Measurements from ENCODE around the gene CKLF. TPM values are rescaled to one million over a fixed set of nuclear protein-coding genes. Genes with fewer than 3 reads are reported as not detected.

Gene CKLF
- total RNA-seq, 1 donor from 2014 or later = 38.0 TPM

DNA sequence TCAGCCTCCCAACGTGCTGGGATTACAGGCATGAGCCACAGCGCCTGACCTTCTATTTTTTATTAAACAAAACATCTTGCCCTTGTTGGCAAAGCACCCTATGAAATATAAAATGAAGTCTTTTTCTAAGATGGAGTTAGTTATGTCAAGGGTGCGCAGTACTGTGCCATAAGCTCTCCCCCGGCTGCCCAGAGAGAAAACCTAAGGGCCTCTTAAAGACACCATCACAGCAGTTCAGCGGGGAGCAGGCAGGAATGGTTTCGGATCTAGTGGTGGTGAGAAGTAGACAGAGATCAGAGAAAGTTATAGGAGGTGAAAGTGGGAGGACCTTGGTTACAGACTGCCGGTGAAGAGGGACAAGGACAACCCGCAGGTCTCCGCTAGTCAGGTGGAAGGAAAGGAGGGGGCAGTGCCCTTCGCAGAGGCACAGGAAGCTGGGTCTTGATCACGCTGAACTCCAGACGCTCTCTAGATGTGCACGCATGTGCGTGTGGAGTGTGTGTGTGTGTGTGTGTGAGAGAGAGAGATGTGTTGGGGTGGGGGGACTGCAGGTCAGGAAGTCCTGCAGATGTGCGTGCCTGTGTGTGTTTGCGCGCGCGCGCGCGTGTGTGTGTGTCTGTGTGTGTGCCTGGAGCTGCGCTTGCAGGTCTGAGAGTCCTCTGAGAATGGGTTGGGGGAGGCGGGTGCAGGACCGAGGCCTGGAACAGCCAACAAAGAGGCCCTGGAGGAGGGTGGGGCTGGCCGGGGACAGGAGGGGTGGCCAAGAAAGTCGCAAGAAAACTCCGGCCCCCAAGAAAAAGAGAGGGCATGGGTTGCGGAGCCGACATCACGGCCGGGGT, 51.4 kb downstream of the CKLF start:
- H3K27me3 Mint-ChIP-seq (ENCODE audit: unreplicated experiment) = peaks cover 14% of the 10 kb centered on the region
- H3K9me3 Mint-ChIP-seq (ENCODE audit: unreplicated experiment) = no peaks in the 10 kb centered on the region
- peak; percentile 65 for DNase-seq (ENCODE audit: low spot score)
- TF ChIP-seq, protein P1, sequence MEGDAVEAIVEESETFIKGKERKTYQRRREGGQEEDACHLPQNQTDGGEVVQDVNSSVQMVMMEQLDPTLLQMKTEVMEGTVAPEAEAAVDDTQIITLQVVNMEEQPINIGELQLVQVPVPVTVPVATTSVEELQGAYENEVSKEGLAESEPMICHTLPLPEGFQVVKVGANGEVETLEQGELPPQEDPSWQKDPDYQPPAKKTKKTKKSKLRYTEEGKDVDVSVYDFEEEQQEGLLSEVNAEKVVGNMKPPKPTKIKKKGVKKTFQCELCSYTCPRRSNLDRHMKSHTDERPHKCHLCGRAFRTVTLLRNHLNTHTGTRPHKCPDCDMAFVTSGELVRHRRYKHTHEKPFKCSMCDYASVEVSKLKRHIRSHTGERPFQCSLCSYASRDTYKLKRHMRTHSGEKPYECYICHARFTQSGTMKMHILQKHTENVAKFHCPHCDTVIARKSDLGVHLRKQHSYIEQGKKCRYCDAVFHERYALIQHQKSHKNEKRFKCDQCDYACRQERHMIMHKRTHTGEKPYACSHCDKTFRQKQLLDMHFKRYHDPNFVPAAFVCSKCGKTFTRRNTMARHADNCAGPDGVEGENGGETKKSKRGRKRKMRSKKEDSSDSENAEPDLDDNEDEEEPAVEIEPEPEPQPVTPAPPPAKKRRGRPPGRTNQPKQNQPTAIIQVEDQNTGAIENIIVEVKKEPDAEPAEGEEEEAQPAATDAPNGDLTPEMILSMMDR (IDR thresholded peaks at IDR 0.05; ENCODE audit: unreplicated experiment) = no peak
- H3K36me3 Mint-ChIP-seq (ENCODE audit: low read depth, unreplicated experiment) = peaks cover 9% of the 10 kb centered on the region
- H3K4me1 Mint-ChIP-seq (ENCODE audit: unreplicated experiment) = peaks cover 36% of the 10 kb centered on the region
- peak overlapping the region; percentile 84 for H3K27ac Mint-ChIP-seq (ENCODE audit: unreplicated experiment)
- peak overlapping the region; percentile 93 for H3K4me3 Mint-ChIP-seq (ENCODE audit: unreplicated experiment)

DNA sequence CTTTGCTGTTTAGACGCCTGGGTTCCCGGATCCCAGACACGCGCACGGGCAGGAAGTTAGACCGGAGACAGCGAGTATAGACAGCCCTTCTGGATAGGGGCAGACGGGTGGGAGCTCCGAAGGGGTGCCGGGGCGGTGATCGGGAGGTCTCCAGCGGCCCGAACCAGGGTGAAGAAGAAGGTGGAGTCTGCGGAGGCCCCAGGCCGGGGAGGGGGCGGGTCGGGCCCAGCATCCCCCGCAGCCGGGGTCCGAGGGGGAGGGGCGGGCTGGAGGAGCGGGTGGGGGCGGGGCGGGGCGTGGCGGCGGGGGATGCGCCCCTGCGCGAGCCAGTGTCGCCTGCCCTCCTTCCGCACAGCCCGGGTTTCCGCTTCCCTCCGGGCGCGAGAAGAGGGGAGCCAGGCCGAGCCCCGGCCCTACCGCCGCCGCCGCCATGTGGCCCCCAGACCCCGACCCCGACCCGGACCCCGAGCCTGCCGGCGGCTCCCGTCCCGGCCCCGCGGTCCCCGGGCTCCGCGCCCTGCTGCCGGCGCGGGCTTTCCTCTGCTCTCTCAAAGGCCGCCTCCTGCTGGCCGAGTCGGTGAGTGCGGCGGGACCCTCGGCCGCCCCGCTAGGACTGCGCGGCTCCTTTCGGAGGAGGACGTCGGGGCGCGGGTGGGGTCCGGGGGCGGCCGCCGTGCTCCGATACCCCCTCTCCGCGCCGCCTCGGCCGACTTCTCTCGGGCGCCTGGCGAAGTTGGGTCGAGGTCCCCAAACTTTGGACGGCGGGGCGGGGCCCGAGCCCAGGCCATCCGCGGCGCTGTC, 52.2 kb downstream of the CKLF start, which contains the start of gene CMTM3:
CMTM3 (plus strand) TSS at position 329 of the 801 bp plus-strand sequence; CDS start at position 431, 102 bp downstream.
- peaks cover 14% of the 10 kb centered on the region for H3K27me3 Mint-ChIP-seq (ENCODE audit: unreplicated experiment)
- peak; percentile 81 for DNase-seq (ENCODE audit: low spot score)
- H3K4me3 Mint-ChIP-seq (ENCODE audit: unreplicated experiment) = peak within 1 kb of the TSS; percentile 93
- H3K4me1 Mint-ChIP-seq (ENCODE audit: unreplicated experiment) = peaks cover 38% of the 10 kb centered on the region
- no peaks in the 10 kb centered on the region for H3K9me3 Mint-ChIP-seq (ENCODE audit: unreplicated experiment)
- peak within 1 kb of the TSS; percentile 84 for H3K27ac Mint-ChIP-seq (ENCODE audit: unreplicated experiment)
- TF ChIP-seq, protein P1 (IDR thresholded peaks at IDR 0.05; ENCODE audit: unreplicated experiment) = peak; percentile 94
- peaks cover 10% of the 10 kb centered on the region for H3K36me3 Mint-ChIP-seq (ENCODE audit: low read depth, unreplicated experiment)

DNA sequence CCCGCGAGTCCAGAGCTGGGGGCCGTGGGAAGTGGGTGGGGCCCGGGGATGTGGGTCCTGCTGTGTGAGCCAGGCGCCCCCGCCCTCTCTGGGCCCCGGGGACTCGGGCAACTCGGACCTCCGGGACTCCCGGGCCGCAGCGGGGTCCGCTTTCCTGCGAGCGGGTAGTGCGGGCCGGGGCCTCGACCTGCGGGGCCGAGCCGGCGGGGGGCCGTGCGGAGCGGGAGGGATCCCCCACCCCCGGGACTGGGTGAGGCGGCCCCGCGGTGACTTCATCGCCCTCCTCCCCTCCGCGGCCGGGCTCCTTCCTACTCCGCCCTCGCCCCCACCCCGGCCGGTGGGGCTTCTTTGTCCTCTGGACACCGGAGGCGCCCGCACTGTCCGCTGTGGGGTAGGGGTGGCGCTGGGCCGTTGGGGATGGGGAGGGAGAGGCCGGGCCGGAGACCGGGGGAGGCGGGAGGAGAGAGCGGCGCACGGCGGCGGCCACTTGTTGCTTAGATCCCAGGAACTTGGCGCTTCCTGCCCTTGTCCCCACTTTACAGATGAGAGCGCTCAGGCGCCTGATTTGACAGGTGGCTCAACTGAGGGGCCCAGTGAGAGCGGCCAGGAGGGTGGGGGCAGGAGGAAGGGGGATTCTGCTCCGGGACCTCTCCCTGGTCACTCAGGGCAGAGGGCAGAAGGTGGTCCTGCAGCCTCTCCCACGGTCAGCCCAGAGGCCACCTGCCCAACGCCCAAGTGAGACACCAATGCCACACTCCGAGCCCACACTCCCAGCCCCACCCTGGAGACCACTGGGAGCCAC, 53.0 kb downstream of the CKLF start:
- peaks cover 14% of the 10 kb centered on the region for H3K27me3 Mint-ChIP-seq (ENCODE audit: unreplicated experiment)
- H3K4me3 Mint-ChIP-seq (ENCODE audit: unreplicated experiment) = peak overlapping the region; percentile 87
- peak overlapping the region; percentile 80 for H3K27ac Mint-ChIP-seq (ENCODE audit: unreplicated experiment)
- peak; percentile 59 for DNase-seq (ENCODE audit: low spot score)
- H3K4me1 Mint-ChIP-seq (ENCODE audit: unreplicated experiment) = peaks cover 46% of the 10 kb centered on the region
- TF ChIP-seq, protein P1 (IDR thresholded peaks at IDR 0.05; ENCODE audit: unreplicated experiment) = no peak
- no peaks in the 10 kb centered on the region for H3K9me3 Mint-ChIP-seq (ENCODE audit: unreplicated experiment)
- peaks cover 18% of the 10 kb centered on the region for H3K36me3 Mint-ChIP-seq (ENCODE audit: low read depth, unreplicated experiment)

DNA sequence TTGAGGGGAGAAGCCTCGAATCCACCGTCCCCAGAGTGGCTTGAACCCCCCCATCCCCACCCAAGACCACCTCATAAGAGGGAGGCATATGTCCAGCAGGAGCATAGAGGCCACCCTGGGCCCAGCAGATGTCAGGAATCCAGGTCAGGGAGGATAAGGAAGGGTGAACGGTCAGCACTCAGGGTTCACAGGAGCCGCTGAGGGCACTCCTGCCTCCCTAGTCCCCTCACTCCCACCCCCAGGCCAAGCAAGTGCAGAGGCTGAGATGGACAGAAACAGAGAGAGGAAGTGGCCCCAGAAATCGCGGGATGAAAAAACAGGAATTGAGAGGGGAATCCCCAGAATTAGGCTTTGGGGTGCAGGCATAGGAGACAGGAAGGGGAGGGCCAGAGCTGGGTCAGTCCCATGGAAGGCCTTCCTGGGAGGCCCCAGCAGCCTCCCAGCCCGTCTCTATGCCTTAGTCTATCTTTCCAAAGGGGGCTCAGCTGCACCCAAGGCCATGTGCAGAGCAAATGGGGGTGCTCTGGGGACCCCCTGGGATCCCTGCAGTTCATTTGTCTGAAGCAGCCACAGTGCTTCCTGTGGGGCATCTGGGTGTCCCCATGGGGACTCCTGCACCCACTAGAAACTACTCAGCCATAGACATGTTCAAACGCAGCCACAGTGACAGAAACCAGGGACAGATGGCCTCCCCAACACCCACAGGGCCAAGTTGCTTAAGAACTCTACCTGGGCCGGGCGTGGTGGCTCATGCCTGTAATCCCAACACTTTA, 53.8 kb downstream of the CKLF start:
- H3K36me3 Mint-ChIP-seq (ENCODE audit: low read depth, unreplicated experiment) = peaks cover 18% of the 10 kb centered on the region

More for the DNA sequence above, 53.8 kb downstream of the CKLF start:
- Mint-ChIP-seq H3K4me3 (ENCODE audit: unreplicated experiment) (peak overlapping the region; percentile 87), H3K4me1 (ENCODE audit: unreplicated experiment) (peaks cover 43% of the 10 kb centered on the region), H3K9me3 (ENCODE audit: unreplicated experiment) (no peaks in the 10 kb centered on the region), H3K27ac (ENCODE audit: unreplicated experiment) (peak overlapping the region; percentile 80), H3K27me3 (ENCODE audit: unreplicated experiment) (peaks cover 9% of the 10 kb centered on the region)
- TF ChIP-seq, protein P1 (IDR thresholded peaks at IDR 0.05; ENCODE audit: unreplicated experiment) = no peak
- DNase-seq (ENCODE audit: low spot score) = no peak
